HEK293 (cell line): ENCODE data around the gene LHFPL2.

Experiments
- CTCF ChIA-PET: fragments of 350-600 bp; formaldehyde crosslinking; extraction: SDS; loops from one replicate; lab custom pipeline; 2021; ENCODE audit warnings: antibody characterized with exemption; lab: Yijun Ruan, JAX
- POLR2A ChIA-PET: fragments of 300-600 bp; formaldehyde crosslinking; extraction: SDS; loops from one replicate; lab custom pipeline; 2020; ENCODE audit warnings: antibody characterized with exemption, inconsistent platforms; lab: Yijun Ruan, JAX
- H3K27ac ChIP-seq: fragments of 200-500 bp; sonication (Bioruptor generic); 2 replicates; pipeline ENCODE4 v1.5.1; 2014; ENCODE audit warnings: low read depth, low read length, control low read depth, inconsistent platforms; ENCODE audit errors: extremely low read depth
- H3K36me3 ChIP-seq, 2 experiments: fragments of 200-500 bp in 1 of 2; sonication (Bioruptor generic) in 1 of 2; 1 replicate in 1 of 2; 2 replicates in 1 of 2; pipeline ENCODE4 v1.5.1; 2014 to 2017; ENCODE audit warnings: inconsistent platforms in 2 of 2, low read length in 2 of 2; ENCODE audit not compliant: control insufficient read depth in 2 of 2, insufficient read depth in 1 of 2
- H3K4me1 ChIP-seq: fragments of 200-500 bp; sonication (Bioruptor generic); 2 replicates; pipeline ENCODE4 v1.5.1; 2014; ENCODE audit warnings: mild to moderate bottlenecking, low read length, inconsistent platforms; ENCODE audit not compliant: control insufficient read depth, insufficient read depth
- H3K4me3 ChIP-seq: 2 replicates; pipeline ENCODE4 v1.5.1; 2011; ENCODE audit warnings: low read depth, mild to moderate bottlenecking, control low read depth, low read length, moderate library complexity
- H3K9me3 ChIP-seq: fragments of 200-500 bp; sonication (Bioruptor generic); 2 replicates; pipeline ENCODE4 v1.5.1; 2014; ENCODE audit warnings: low read depth, low read length, inconsistent platforms; ENCODE audit not compliant: control insufficient read depth, insufficient read depth
- ATF2 ChIP-seq: fragments of 450-650 bp; formaldehyde crosslinking; IDR thresholded peaks from 2 replicates; pipeline ENCODE4 v1.5.1; 2016; ENCODE audit warnings: missing biosample characterization, missing genetic modification characterization, low read depth
- BCL11A ChIP-seq: fragments of 450-650 bp; formaldehyde crosslinking; IDR thresholded peaks from 2 replicates; pipeline ENCODE4 v1.5.1; 2016; ENCODE audit warnings: low read depth, missing biosample characterization, missing genetic modification characterization
- KLF8 ChIP-seq: fragments of 450-650 bp; formaldehyde crosslinking; IDR thresholded peaks from 2 replicates; pipeline ENCODE4 v1.5.1; 2016; ENCODE audit warnings: missing biosample characterization, missing genetic modification characterization
- TSHZ1 ChIP-seq: fragments of 450-650 bp; formaldehyde crosslinking; IDR thresholded peaks from 2 replicates; pipeline ENCODE4 v1.5.1; 2016; ENCODE audit warnings: missing biosample characterization, missing genetic modification characterization, borderline replicate concordance
- ZBTB10 ChIP-seq: fragments of 450-650 bp; formaldehyde crosslinking; IDR thresholded peaks from 2 replicates; pipeline ENCODE4 v1.5.1; 2016; ENCODE audit warnings: missing biosample characterization, missing genetic modification characterization
- ZBTB26 ChIP-seq: fragments of 450-650 bp; formaldehyde crosslinking; optimal IDR thresholded peaks from 2 replicates; pipeline ENCODE3; 2016; ENCODE audit warnings: missing biosample characterization, mild to moderate bottlenecking, missing genetic modification characterization
- ZBTB49 ChIP-seq: fragments of 450-650 bp; formaldehyde crosslinking; IDR thresholded peaks from 2 replicates; pipeline ENCODE4 v1.5.1; 2016; ENCODE audit warnings: missing biosample characterization, missing genetic modification characterization, low read depth
- ZBTB7A ChIP-seq: fragments of 450-650 bp; formaldehyde crosslinking; IDR thresholded peaks from 2 replicates; pipeline ENCODE4 v1.5.1; 2016; ENCODE audit warnings: low read depth, missing biosample characterization, missing genetic modification characterization
- ZFP69B ChIP-seq: fragments of 450-650 bp; formaldehyde crosslinking; IDR thresholded peaks from 2 replicates; pipeline ENCODE4 v1.5.1; 2016; ENCODE audit warnings: missing biosample characterization, missing genetic modification characterization
- ZNF202 ChIP-seq: fragments of 450-650 bp; formaldehyde crosslinking; IDR thresholded peaks from 2 replicates; pipeline ENCODE4 v1.5.1; 2016; ENCODE audit warnings: missing biosample characterization, missing genetic modification characterization, borderline replicate concordance
- ZNF280D ChIP-seq: fragments of 450-650 bp; formaldehyde crosslinking; IDR thresholded peaks from 2 replicates; pipeline ENCODE4 v1.5.1; 2016; ENCODE audit warnings: missing biosample characterization, missing genetic modification characterization
- ZNF416 ChIP-seq: fragments of 450-650 bp; formaldehyde crosslinking; IDR thresholded peaks from 2 replicates; pipeline ENCODE4 v1.5.1; 2016; ENCODE audit warnings: missing biosample characterization, missing genetic modification characterization
- ZNF513 ChIP-seq: fragments of 450-650 bp; IDR thresholded peaks from 2 replicates; pipeline ENCODE4 v1.5.1; 2018; ENCODE audit warnings: missing biosample characterization, missing genetic modification characterization
- ZNF645 ChIP-seq: fragments of 450-650 bp; formaldehyde crosslinking; IDR thresholded peaks from 2 replicates; pipeline ENCODE4; 2016; ENCODE audit warnings: missing biosample characterization, missing genetic modification characterization
- ZSCAN16 ChIP-seq: fragments of 450-650 bp; formaldehyde crosslinking; IDR thresholded peaks from 2 replicates; pipeline ENCODE4 v1.5.1; 2016; ENCODE audit warnings: missing biosample characterization, missing genetic modification characterization

Gene LHFPL2

GRCh38 chr5:78589923-78590322 lies 58.6 kb downstream of the LHFPL2 start:
- Histone ChIP-seq H3K27ac (no peak overlapping the region), H3K36me3 (peaks cover 0 to 6% of the 10 kb centered on the region in 2 experiments; a peak in 1 of 3 replicates), H3K4me3 (no peak overlapping the region), H3K9me3 (no peaks in the 10 kb centered on the region), H3K4me1 (peaks cover 7% of the 10 kb centered on the region; the same call in 1 of the 2 replicates)
- TF ChIP-seq ZFP69B (tag by site-specific recombination) (no peak), ZNF513 (no peak), ZNF645 (tag by site-specific recombination) (no peak), BCL11A (tag by site-specific recombination) (no peak)
- POLR2A ChIA-PET: no interaction called here
- CTCF ChIA-PET: interaction anchor here (0.6 kb wide), 1 partner anchor 403 kb away, joined by 3 read pairs; no protein-coding TSS in a partner anchor

GRCh38 chr5:78588507-78588906 lies 60.1 kb downstream of the LHFPL2 start:
- ChIA-PET POLR2A (no interaction called here), CTCF (interaction anchor here (0.6 to 0.9 kb wide), 2 partner anchors 12 to 83 kb away, joined by 3 read pairs; no protein-coding TSS in a partner anchor)
- no peak overlapping the region for H3K27ac ChIP-seq
- H3K9me3 ChIP-seq: no peaks in the 10 kb centered on the region
- peaks cover 3% of the 10 kb centered on the region; the same call in 1 of the 2 replicates for H3K4me1 ChIP-seq
- peaks cover 0 to 6% of the 10 kb centered on the region in 2 experiments; a peak in 1 of 3 replicates for H3K36me3 ChIP-seq
- H3K4me3 ChIP-seq: no peak overlapping the region
- TF ChIP-seq ZBTB49 (tag by site-specific recombination): no peak
- TF ChIP-seq ZBTB10 (tag by site-specific recombination): no peak
- no peak for TF ChIP-seq ZBTB26 (tag by site-specific recombination)
- TF ChIP-seq ZNF280D: no peak
- TF ChIP-seq ATF2 (tag by site-specific recombination): no peak
- no peak for TF ChIP-seq ZSCAN16 (tag by site-specific recombination)
- TF ChIP-seq TSHZ1 (tag by site-specific recombination): no peak
- TF ChIP-seq ZNF416 (tag by site-specific recombination): no peak
- TF ChIP-seq ZNF202: no peak
- no peak for TF ChIP-seq KLF8 (tag by site-specific recombination)
- TF ChIP-seq ZBTB7A (tag by site-specific recombination): no peak
